K562 (cell line): Measurements from ENCODE around the gene KIAA1958.

Experiments used
- CBX1 ChIP-seq: sonication (generic); IDR thresholded peaks from 2 replicates; pipeline ENCODE4 v1.6.1; 2016; ENCODE audit warnings: antibody characterized with exemption, low read depth, mild to moderate bottlenecking
- CBX2 ChIP-seq: fragments of 200-600 bp; sonication (generic); IDR thresholded peaks from one replicate; pipeline ENCODE4 v1.6.1; 2012; ENCODE audit warnings: mild to moderate bottlenecking, low read length, inconsistent platforms; ENCODE audit not compliant: insufficient read depth, poor library complexity, severe bottlenecking
- CEBPG ChIP-seq, 3 experiments: fragments of 200-800 bp in 1 of 3; sonication (Bioruptor generic) in 1 of 3; sonication (generic) in 1 of 3; formaldehyde crosslinking in 1 of 3; IDR thresholded peaks in 2 of 3; conservative IDR thresholded peaks in 1 of 3; 2 replicates each; pipeline versions ENCODE4 v1.6.1 to v1.8.0; 2016 to 2022; ENCODE audit warnings: missing compliant biosample characterization in 2 of 3, missing genetic modification characterization in 2 of 3, mild to moderate bottlenecking in 1 of 3, missing genetic modification reagents in 1 of 3
- CTCF ChIP-seq, 3 experiments: IDR thresholded peaks in 2 of 3; conservative IDR thresholded peaks in 1 of 3; 2 replicates each; pipeline ENCODE4 v1.5.1; 2011 to 2012; ENCODE audit warnings: low read length in 3 of 3, mild to moderate bottlenecking in 3 of 3, control low read depth in 2 of 3, improper control_type of control experiment in 1 of 3, inconsistent platforms in 1 of 3, low read depth in 1 of 3, mixed read lengths in 1 of 3, moderate library complexity in 1 of 3; ENCODE audit not compliant: insufficient read depth in 2 of 3
- ELF1 ChIP-seq: fragments of 200-800 bp; sonication (Bioruptor generic); IDR thresholded peaks from 2 replicates; pipeline ENCODE4 v1.6.1; 2016; ENCODE audit warnings: missing genetic modification characterization, missing compliant biosample characterization
- ELK3 ChIP-seq: fragments of 450-650 bp; formaldehyde crosslinking; IDR thresholded peaks from 2 replicates; pipeline ENCODE4 v1.4.0; 2020; ENCODE audit warnings: mild to moderate bottlenecking
- GATA2 ChIP-seq: sonication (generic); formaldehyde crosslinking; IDR thresholded peaks from 2 replicates; pipeline ENCODE4 v1.4.0; 2020; ENCODE audit warnings: mild to moderate bottlenecking, missing genetic modification reagents
- RB1 ChIP-seq: fragments of 450-650 bp; IDR thresholded peaks from 2 replicates; pipeline ENCODE4 v1.6.1; 2017; ENCODE audit warnings: low read depth, mild to moderate bottlenecking
- ZBTB49 ChIP-seq: sonication (generic); formaldehyde crosslinking; IDR thresholded peaks from 2 replicates; pipeline ENCODE4 v1.8.0; 2022; ENCODE audit warnings: missing genetic modification reagents, mild to moderate bottlenecking, borderline replicate concordance
- ZNF274 ChIP-seq: IDR thresholded peaks from 2 replicates; pipeline ENCODE4 v1.6.1; 2011; ENCODE audit warnings: low read depth, mild to moderate bottlenecking, low read length, moderate library complexity, borderline replicate concordance
- ZNF77 ChIP-seq: fragments of 250-450 bp; sonication (Bioruptor Pico); IDR thresholded peaks from 2 replicates; pipeline ENCODE4 v1.5.0; 2020
- ZSCAN29 ChIP-seq: fragments of 450-650 bp; IDR thresholded peaks from 2 replicates; pipeline ENCODE4 v1.6.1; 2017

DNA sequence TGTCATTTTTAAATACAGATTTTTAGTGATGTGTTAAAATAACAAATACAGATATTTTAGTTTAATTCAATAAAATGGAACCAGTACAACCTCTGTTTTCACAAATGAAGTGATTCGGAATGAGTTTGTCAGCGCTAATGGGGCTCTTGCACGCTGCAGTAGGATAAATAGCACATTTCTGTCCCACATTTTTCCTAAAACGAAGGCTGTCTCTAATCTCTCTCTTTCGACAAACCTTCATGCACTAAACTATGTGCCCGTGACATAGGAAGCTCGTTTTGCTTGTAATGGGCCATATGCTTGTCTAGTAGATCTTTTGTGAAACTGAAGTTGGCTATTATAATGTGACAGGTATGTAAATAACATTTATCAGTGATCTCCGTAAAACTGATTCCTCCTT is 130.7 kb downstream of the KIAA1958 start:
- TF ChIP-seq CEBPG (CRISPR knock-in tag; IDR thresholded peaks at IDR 0.05) (no peak), CEBPG (tag; conservative IDR thresholded peaks at IDR 0.05 in 1 of 2, IDR thresholded peaks at IDR 0.05 in 1 of 2) (no peak), ELF1 (tag) (no peak), ZNF77 (no peak), ELK3 (CRISPR knock-in tag) (no peak), ZBTB49 (CRISPR knock-in tag) (no peak), GATA2 (CRISPR knock-in tag) (no peak), CTCF (IDR thresholded peaks at IDR 0.05 in 2 of 3, conservative IDR thresholded peaks at IDR 0.05 in 1 of 3; ENCODE audit: insufficient read depth in 2 of 3, low read depth in 1 of 3, low read length in 3 of 3) (no peak), ZNF274 (no peak), CBX1 (no peak), ZSCAN29 (no peak), CBX2 (no peak), RB1 (no peak)
